ENCODE measurements around the gene GAS7. TPM values are rescaled to one million over a fixed set of nuclear protein-coding genes. Genes with fewer than 3 reads are reported as not detected.

Gene GAS7
- polyA plus RNA-seq, 1 donor (not counting 4 experiments of a cell fraction or from before 2014, with no cell fraction given): 0.10 TPM

GRCh38 chr17:10120109-10120485, 78.3 kb downstream of the GAS7 start:
- no peak overlapping the region for H3K9ac ChIP-seq (ENCODE audit: control insufficient read depth, extremely low read depth, insufficient read depth, low read length)
- H3K27me3 ChIP-seq (ENCODE audit: control insufficient read depth, extremely low read depth, insufficient read depth, low read length): peaks cover 3% of the 10 kb centered on the region
- no peaks in the 10 kb centered on the region for H4K20me1 ChIP-seq (ENCODE audit: control insufficient read depth, extremely low read depth, insufficient read depth, low read length)
- H3K79me2 ChIP-seq (ENCODE audit: control insufficient read depth, insufficient read depth, low read length): no peaks in the 10 kb centered on the region
- DNase-seq (ENCODE audit: low read depth, low spot score) (no peak), FAIRE-seq (no peak)
- H2AFZ ChIP-seq (ENCODE audit: control insufficient read depth, low read length): no peak overlapping the region
- TF ChIP-seq, protein P1, sequence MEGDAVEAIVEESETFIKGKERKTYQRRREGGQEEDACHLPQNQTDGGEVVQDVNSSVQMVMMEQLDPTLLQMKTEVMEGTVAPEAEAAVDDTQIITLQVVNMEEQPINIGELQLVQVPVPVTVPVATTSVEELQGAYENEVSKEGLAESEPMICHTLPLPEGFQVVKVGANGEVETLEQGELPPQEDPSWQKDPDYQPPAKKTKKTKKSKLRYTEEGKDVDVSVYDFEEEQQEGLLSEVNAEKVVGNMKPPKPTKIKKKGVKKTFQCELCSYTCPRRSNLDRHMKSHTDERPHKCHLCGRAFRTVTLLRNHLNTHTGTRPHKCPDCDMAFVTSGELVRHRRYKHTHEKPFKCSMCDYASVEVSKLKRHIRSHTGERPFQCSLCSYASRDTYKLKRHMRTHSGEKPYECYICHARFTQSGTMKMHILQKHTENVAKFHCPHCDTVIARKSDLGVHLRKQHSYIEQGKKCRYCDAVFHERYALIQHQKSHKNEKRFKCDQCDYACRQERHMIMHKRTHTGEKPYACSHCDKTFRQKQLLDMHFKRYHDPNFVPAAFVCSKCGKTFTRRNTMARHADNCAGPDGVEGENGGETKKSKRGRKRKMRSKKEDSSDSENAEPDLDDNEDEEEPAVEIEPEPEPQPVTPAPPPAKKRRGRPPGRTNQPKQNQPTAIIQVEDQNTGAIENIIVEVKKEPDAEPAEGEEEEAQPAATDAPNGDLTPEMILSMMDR (optimal IDR thresholded peaks at IDR 0.05 in 1 of 3, IDR thresholded peaks at IDR 0.05 in 1 of 3, conservative IDR thresholded peaks at IDR 0.05 in 1 of 3; ENCODE audit: extremely low read depth in 1 of 3, insufficient read depth in 2 of 3, low read length in 3 of 3): no peak
- TF ChIP-seq EZH2 (IDR thresholded peaks at IDR 0.05; ENCODE audit: low read length): no peak
- no peak overlapping the region for H3K27ac ChIP-seq (ENCODE audit: control insufficient read depth, insufficient read depth, low read length)
- H3K4me2 ChIP-seq (ENCODE audit: control insufficient read depth, extremely low read depth, insufficient read depth, low read depth, low read length): peak overlapping the region; percentile 20
- H3K9me3 ChIP-seq (ENCODE audit: control insufficient read depth, low read depth, low read length): no peaks in the 10 kb centered on the region
- no peak overlapping the region for H3K4me3 ChIP-seq (ENCODE audit: control insufficient read depth in 2 of 3, extremely low read depth in 1 of 3, insufficient read depth in 2 of 3, low read depth in 1 of 3, low read length in 3 of 3)
- no peaks in the 10 kb centered on the region for H3K9me1 ChIP-seq (ENCODE audit: control insufficient read depth, extremely low read depth, insufficient read depth, low read length)
- H3K4me1 ChIP-seq (ENCODE audit: control insufficient read depth, extremely low read depth, insufficient read depth, low read length): peaks cover 15% of the 10 kb centered on the region
- no peaks in the 10 kb centered on the region for H3K36me3 ChIP-seq (ENCODE audit: control insufficient read depth in 2 of 2, extremely low read depth in 1 of 2, insufficient read depth in 2 of 2, low read length in 2 of 2)
- dilution Hi-C loops (cut with MboI; ENCODE audit: extremely low pct_ligation_motif_present, low sequenced_read_pairs): no loop called here

DNA sequence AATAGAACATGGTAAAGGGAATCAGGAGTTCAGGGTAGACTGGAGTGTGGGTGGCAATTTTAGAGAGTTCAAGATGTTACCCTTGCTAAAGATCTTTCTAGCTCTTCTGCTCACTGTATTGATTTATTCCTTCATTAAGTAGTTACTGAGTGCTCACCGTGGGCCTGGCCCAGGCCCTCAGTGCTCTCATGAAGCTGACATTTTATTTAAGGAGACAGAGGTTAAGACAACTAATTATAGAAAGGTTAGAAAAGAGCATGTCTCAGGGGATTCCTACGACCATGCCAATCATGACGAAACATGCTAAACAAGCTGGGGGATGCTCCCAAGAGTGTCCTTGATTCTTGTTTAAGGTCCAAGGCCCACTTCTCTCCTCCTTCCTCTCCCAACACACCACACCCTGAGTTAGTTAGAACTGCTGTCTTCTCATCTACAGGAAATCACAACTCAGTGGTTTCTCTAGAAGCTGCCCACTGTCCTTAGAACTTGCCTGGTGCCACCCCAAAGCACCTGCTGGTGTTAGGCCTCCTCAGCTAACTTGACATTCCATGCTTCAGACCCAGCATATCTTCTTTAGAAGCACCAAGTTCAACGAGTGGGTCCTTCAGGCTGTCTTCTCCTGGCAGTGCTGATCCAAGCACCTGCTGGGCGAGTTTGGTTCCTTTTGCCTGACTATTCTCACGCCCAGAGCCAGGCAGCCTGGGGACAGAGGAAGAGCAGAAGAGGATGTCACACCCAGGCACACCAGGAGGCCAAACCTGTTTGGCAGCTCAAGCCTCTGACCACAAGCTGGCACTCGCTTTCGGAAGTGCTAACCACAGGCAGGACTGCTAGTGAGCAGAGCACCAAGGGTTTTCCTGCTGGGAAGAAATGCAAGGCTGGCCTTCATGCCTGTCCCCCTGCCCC, 79.0 kb downstream of the GAS7 start:
- peaks cover 3% of the 10 kb centered on the region for H3K27me3 ChIP-seq (ENCODE audit: control insufficient read depth, extremely low read depth, insufficient read depth, low read length)
- no peaks in the 10 kb centered on the region for H3K9me1 ChIP-seq (ENCODE audit: control insufficient read depth, extremely low read depth, insufficient read depth, low read length)
- H3K9me3 ChIP-seq (ENCODE audit: control insufficient read depth, low read depth, low read length): no peaks in the 10 kb centered on the region
- no peak overlapping the region for H3K27ac ChIP-seq (ENCODE audit: control insufficient read depth, insufficient read depth, low read length)
- H2AFZ ChIP-seq (ENCODE audit: control insufficient read depth, low read length): no peak overlapping the region
- FAIRE-seq (peak; percentile 71), DNase-seq (ENCODE audit: low read depth, low spot score) (peak; percentile 30)
- peaks cover 21% of the 10 kb centered on the region for H3K4me1 ChIP-seq (ENCODE audit: control insufficient read depth, extremely low read depth, insufficient read depth, low read length)
- H3K36me3 ChIP-seq (ENCODE audit: control insufficient read depth in 2 of 2, extremely low read depth in 1 of 2, insufficient read depth in 2 of 2, low read length in 2 of 2): no peaks in the 10 kb centered on the region
- H3K4me3 ChIP-seq (ENCODE audit: control insufficient read depth in 2 of 3, extremely low read depth in 1 of 3, insufficient read depth in 2 of 3, low read depth in 1 of 3, low read length in 3 of 3): no peak overlapping the region
- H4K20me1 ChIP-seq (ENCODE audit: control insufficient read depth, extremely low read depth, insufficient read depth, low read length): no peaks in the 10 kb centered on the region
- TF ChIP-seq, protein P1 (optimal IDR thresholded peaks at IDR 0.05 in 1 of 3, IDR thresholded peaks at IDR 0.05 in 1 of 3, conservative IDR thresholded peaks at IDR 0.05 in 1 of 3; ENCODE audit: extremely low read depth in 1 of 3, insufficient read depth in 2 of 3, low read length in 3 of 3): peak in 1 of 3 experiments; percentile 19
- no peak for TF ChIP-seq EZH2 (IDR thresholded peaks at IDR 0.05; ENCODE audit: low read length)
- no peaks in the 10 kb centered on the region for H3K79me2 ChIP-seq (ENCODE audit: control insufficient read depth, insufficient read depth, low read length)
- peak overlapping the region; percentile 12 for H3K4me2 ChIP-seq (ENCODE audit: control insufficient read depth, extremely low read depth, insufficient read depth, low read depth, low read length)
- no peak overlapping the region for H3K9ac ChIP-seq (ENCODE audit: control insufficient read depth, extremely low read depth, insufficient read depth, low read length)
- dilution Hi-C loops (cut with MboI; ENCODE audit: extremely low pct_ligation_motif_present, low sequenced_read_pairs): no loop called here

Measured in keratinocyte (primary cell).